Measurements from ENCODE around the gene TTC6. TPM values are rescaled to one million over a fixed set of nuclear protein-coding genes. Genes with fewer than 3 reads are reported as not detected.

TTC6 gene
- total and polyA plus RNA-seq, 2 donors (not counting 3 experiments of a cell fraction or from before 2014, with no cell fraction given): 0.75 TPM; not detected in 1

DNA sequence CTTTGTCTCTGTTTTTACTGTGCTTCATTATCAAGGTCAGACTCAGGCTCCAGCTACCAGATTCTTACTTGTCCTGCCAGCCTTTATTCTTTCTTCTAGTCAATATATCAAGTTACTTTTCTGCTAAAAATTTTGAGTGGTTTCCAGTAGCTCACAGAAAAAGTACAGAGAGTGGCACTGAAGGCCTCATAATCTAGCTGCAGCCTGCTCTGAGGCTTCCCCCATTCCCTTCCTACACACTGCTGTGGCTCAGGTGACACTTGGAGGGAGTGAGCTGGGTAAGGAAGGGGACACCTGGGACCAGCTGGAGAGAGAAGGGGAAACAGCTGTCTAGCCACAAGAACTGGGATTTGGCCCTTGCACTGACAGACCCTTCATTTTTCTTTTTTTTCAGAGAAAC is 25.4 kb downstream of the TTC6 start:
- intact Hi-C loops (cut with micrococcal nuclease) (no loop called here), dilution Hi-C loops (cut with MboI; ENCODE audit: extremely low pct_ligation_motif_present, low sequenced_read_pairs) (no loop called here)
- ChIA-PET CTCF (interaction anchor here (2.8 kb wide), 1 partner anchor 26 kb away, joined by 12 read pairs; the partner anchor contains the start of genes FOXA1 and TTC6), POLR2A (no interaction called here)
- no peaks in the 10 kb centered on the region for H3K9me1 ChIP-seq (replicated peaks; ENCODE audit: control insufficient read depth, extremely low read depth, insufficient read depth, low read length)
- H2AFZ ChIP-seq (ENCODE audit: low read depth, low read length): no peak overlapping the region
- no peaks in the 10 kb centered on the region for H3K36me3 ChIP-seq (ENCODE audit: control insufficient read depth in 2 of 2, extremely low read depth in 1 of 2, insufficient read depth in 2 of 2, low read length in 2 of 2)
- FAIRE-seq (no peak), DNase-seq (ENCODE audit: low read depth, low spot score) (no peak)
- H3K27me3 ChIP-seq (ENCODE audit: control insufficient read depth in 2 of 2, insufficient read depth in 2 of 2, low read length in 2 of 2): no peaks in the 10 kb centered on the region
- no peaks in the 10 kb centered on the region for H3K79me2 ChIP-seq (ENCODE audit: control insufficient read depth, insufficient read depth, low read length)
- no peak overlapping the region for H3K4me2 ChIP-seq (ENCODE audit: insufficient read depth, low read length)
- TF ChIP-seq POLR2A (IDR thresholded peaks at IDR 0.05; ENCODE audit: low read depth, low read length) (no peak), GATA2 (IDR thresholded peaks at IDR 0.05; ENCODE audit: insufficient read depth, insufficient read length, low read depth, low read length) (no peak), EZH2 (IDR thresholded peaks at IDR 0.05; ENCODE audit: borderline replicate concordance, low read depth, low read length, severe bottlenecking) (no peak), FOS (IDR thresholded peaks at IDR 0.05; ENCODE audit: borderline replicate concordance, insufficient read depth, low read length) (no peak), MYC (IDR thresholded peaks at IDR 0.05; ENCODE audit: low read depth, low read length) (no peak), POLR2AphosphoS5 (IDR thresholded peaks at IDR 0.05; ENCODE audit: insufficient read depth, low read depth, low read length) (no peak), JUN (IDR thresholded peaks at IDR 0.05; ENCODE audit: borderline replicate concordance, insufficient read depth, insufficient read length, low read depth) (no peak)
- TF ChIP-seq, protein P1, sequence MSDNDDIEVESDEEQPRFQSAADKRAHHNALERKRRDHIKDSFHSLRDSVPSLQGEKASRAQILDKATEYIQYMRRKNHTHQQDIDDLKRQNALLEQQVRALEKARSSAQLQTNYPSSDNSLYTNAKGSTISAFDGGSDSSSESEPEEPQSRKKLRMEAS (IDR thresholded peaks at IDR 0.05; ENCODE audit: insufficient read depth, insufficient read length): no peak
- TF ChIP-seq, protein P2, sequence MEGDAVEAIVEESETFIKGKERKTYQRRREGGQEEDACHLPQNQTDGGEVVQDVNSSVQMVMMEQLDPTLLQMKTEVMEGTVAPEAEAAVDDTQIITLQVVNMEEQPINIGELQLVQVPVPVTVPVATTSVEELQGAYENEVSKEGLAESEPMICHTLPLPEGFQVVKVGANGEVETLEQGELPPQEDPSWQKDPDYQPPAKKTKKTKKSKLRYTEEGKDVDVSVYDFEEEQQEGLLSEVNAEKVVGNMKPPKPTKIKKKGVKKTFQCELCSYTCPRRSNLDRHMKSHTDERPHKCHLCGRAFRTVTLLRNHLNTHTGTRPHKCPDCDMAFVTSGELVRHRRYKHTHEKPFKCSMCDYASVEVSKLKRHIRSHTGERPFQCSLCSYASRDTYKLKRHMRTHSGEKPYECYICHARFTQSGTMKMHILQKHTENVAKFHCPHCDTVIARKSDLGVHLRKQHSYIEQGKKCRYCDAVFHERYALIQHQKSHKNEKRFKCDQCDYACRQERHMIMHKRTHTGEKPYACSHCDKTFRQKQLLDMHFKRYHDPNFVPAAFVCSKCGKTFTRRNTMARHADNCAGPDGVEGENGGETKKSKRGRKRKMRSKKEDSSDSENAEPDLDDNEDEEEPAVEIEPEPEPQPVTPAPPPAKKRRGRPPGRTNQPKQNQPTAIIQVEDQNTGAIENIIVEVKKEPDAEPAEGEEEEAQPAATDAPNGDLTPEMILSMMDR (IDR thresholded peaks at IDR 0.05; ENCODE audit: extremely low read depth in 1 of 2, insufficient read depth in 1 of 2, low read depth in 1 of 2, low read length in 2 of 2): no peak
- no peaks in the 10 kb centered on the region for H4K20me1 ChIP-seq (replicated peaks; ENCODE audit: control insufficient read depth, extremely low read depth, insufficient read depth, low read length)
- no peak overlapping the region for H3K4me3 ChIP-seq (replicated peaks in 1 of 3; ENCODE audit: insufficient read depth in 1 of 3, low read depth in 1 of 3, low read length in 3 of 3)
- H3K9me3 ChIP-seq (replicated peaks; ENCODE audit: control insufficient read depth, insufficient read depth, low read length): peaks cover 3% of the 10 kb centered on the region
- no peak overlapping the region for H3K9ac ChIP-seq (replicated peaks; ENCODE audit: extremely low read depth, insufficient read depth, low read length)
- H3K27ac ChIP-seq (ENCODE audit: insufficient read depth, low read depth, low read length): no peak overlapping the region
- no TSS peak for BruUV-seq (replicated peaks)
- no peaks in the 10 kb centered on the region for H3K4me1 ChIP-seq (ENCODE audit: control insufficient read depth, extremely low read depth, insufficient read depth, low read length)
